ENCODE data around the gene HOXC9. TPM values are rescaled to one million over a fixed set of nuclear protein-coding genes. Genes with fewer than 3 reads are reported as not detected.

Gene HOXC9
- total RNA-seq, 2 donors from 2014 or later = not detected

- Histone ChIP-seq H3K9me3 (no peaks in the 10 kb centered on the region), H3K4me1 (peaks cover 0 to 24% of the 10 kb centered on the region in 2 donors), H3K36me3 (no peaks in the 10 kb centered on the region), H3K27ac (no peak overlapping the region), H3K4me3 (no peak overlapping the region), H3K27me3 (peaks cover 50 to 76% of the 10 kb centered on the region in 2 donors)
- no peak for DNase-seq (ENCODE audit: low spot score)
- no peak for TF ChIP-seq CTCF (IDR thresholded peaks at IDR 0.05)
These were observed 11.2 kb downstream of the HOXC9 start for GRCh38 chr12:54010972-54011664.

- Histone ChIP-seq H3K4me3 (no peak overlapping the region), H3K27ac (no peak overlapping the region), H3K27me3 (peaks cover 45 to 76% of the 10 kb centered on the region in 2 donors), H3K9me3 (no peaks in the 10 kb centered on the region), H3K36me3 (no peaks in the 10 kb centered on the region), H3K4me1 (peaks cover 0 to 23% of the 10 kb centered on the region in 2 donors)
- TF ChIP-seq CTCF (IDR thresholded peaks at IDR 0.05) = no peak
- no peak for DNase-seq (ENCODE audit: low spot score)
These were observed 11.9 kb downstream of the HOXC9 start for GRCh38 chr12:54011665-54012532.

GRCh38 chr12:54012631-54013409 lies 12.9 kb downstream of the HOXC9 start:
- H3K4me1 ChIP-seq = peaks cover 0 to 33% of the 10 kb centered on the region in 2 donors

GRCh38 chr12:54014377-54015017 lies 14.5 kb downstream of the HOXC9 start:
- TF ChIP-seq CTCF (IDR thresholded peaks at IDR 0.05) = no peak
- no peak for DNase-seq (ENCODE audit: low spot score)
- no peaks in the 10 kb centered on the region for H3K9me3 ChIP-seq
- peaks cover 33 to 66% of the 10 kb centered on the region in 2 donors for H3K27me3 ChIP-seq
- H3K4me3 ChIP-seq = no peak overlapping the region
- H3K36me3 ChIP-seq = no peaks in the 10 kb centered on the region
- H3K4me1 ChIP-seq = peaks cover 0 to 40% of the 10 kb centered on the region in 2 donors
- no peak overlapping the region for H3K27ac ChIP-seq

More at GRCh38 chr12:54012631-54013409, 12.9 kb downstream of the HOXC9 start:
- H3K4me3 ChIP-seq = no peak overlapping the region
- no peak overlapping the region for H3K27ac ChIP-seq
- H3K9me3 ChIP-seq = no peaks in the 10 kb centered on the region
- TF ChIP-seq CTCF (IDR thresholded peaks at IDR 0.05) = no peak
- peaks cover 42 to 75% of the 10 kb centered on the region in 2 donors for H3K27me3 ChIP-seq
- H3K36me3 ChIP-seq = no peaks in the 10 kb centered on the region
- no peak for DNase-seq (ENCODE audit: low spot score)
